K562 (cell line): ENCODE data around the gene PEAR1. TPM values are rescaled to one million over a fixed set of nuclear protein-coding genes. Genes with fewer than 3 reads are reported as not detected.

ENCODE experiments used
- ATAC-seq: fragments of 200-7000 bp; cut with Tn5 transposase; 3 replicates; pipeline ENCODE4 v1.9.1; 2020; ENCODE audit warnings: moderate library complexity
- BruUV-seq: library from RNA; stranded (reverse); fragments of 400-500 nt; replicated peaks from 2 replicates; lab custom pipeline; 2021; lab: Mats Ljungman, UMichigan
- CTCF ChIA-PET: fragments of 300-600 bp; formaldehyde crosslinking; extraction: SDS; loops from one replicate; lab custom pipeline; 2021; ENCODE audit warnings: low intra/inter-chr PET ratio; lab: Yijun Ruan, JAX
- POLR2A ChIA-PET: fragments of 300-600, 350-650 bp; sonication (Branson Sonifier 250); formaldehyde crosslinking; extraction: SDS; loops from one replicate; lab custom pipeline; 2021; ENCODE audit warnings: antibody characterized with exemption, inconsistent platforms; lab: Yijun Ruan, JAX
- DNase-seq, 4 experiments: peaks; one replicate each; pipeline versions ENCODE4 v3.0.0 to v3.0.0-alpha.2; 2011 to 2018; ENCODE audit warnings: low spot score in 3 of 4, mixed read lengths in 3 of 4; ENCODE audit errors: extremely low read depth in 1 of 4
- FAIRE-seq: peaks from 2 replicates; lab custom pipeline; 2011; peaks lifted over from hg19 to GRCh38; lab: Jason Lieb, UNC
- H2AFZ ChIP-seq: 2 replicates; pipeline ENCODE4 v1.6.0; 2011; ENCODE audit warnings: low read depth, low read length, control low read depth, inconsistent platforms
- H3K27ac ChIP-seq: fragments of 200-600 bp; 3 replicates; pipeline ENCODE4 v1.8.0; 2011; ENCODE audit warnings: low read depth, mild to moderate bottlenecking, control low read depth, inconsistent platforms, low read length, moderate library complexity, mixed read lengths; ENCODE audit errors: extremely low read depth
- H3K27me3 ChIP-seq, 2 experiments: fragments of 300-600 bp in 1 of 2; 2 replicates in 1 of 2; 3 replicates in 1 of 2; pipeline versions ENCODE4 v1.6.0 to v1.8.0; 2011; ENCODE audit warnings: inconsistent platforms in 2 of 2, low read length in 2 of 2, mild to moderate bottlenecking in 1 of 2, mixed read lengths in 1 of 2, moderate library complexity in 1 of 2; ENCODE audit not compliant: control insufficient read depth in 2 of 2, insufficient read depth in 2 of 2
- H3K36me3 ChIP-seq: fragments of 300-600 bp; 3 replicates; pipeline ENCODE4 v1.8.0; 2011; ENCODE audit warnings: mild to moderate bottlenecking, low read length, inconsistent platforms; ENCODE audit not compliant: control insufficient read depth, insufficient read depth
- H3K4me1 ChIP-seq, 2 experiments: fragments of 200-600 bp in 1 of 2; replicated peaks in 1 of 2; 2 replicates in 1 of 2; 3 replicates in 1 of 2; pipeline versions ENCODE4 v1.5.1 to v1.8.0; 2011; ENCODE audit warnings: inconsistent platforms in 2 of 2, low read length in 2 of 2, mild to moderate bottlenecking in 1 of 2, mixed read lengths in 1 of 2, moderate library complexity in 1 of 2; ENCODE audit not compliant: control insufficient read depth in 2 of 2, insufficient read depth in 2 of 2
- H3K4me2 ChIP-seq: 2 replicates; pipeline ENCODE4 v1.6.1; 2011; ENCODE audit warnings: low read length, control low read depth, inconsistent platforms, mixed read lengths; ENCODE audit not compliant: insufficient read depth
- H3K4me3 ChIP-seq: fragments of 200-600 bp; sonication (generic), shearing (Covaris generic); 2 replicates; pipeline ENCODE4 v1.5.1; 2016; ENCODE audit warnings: control low read depth, inconsistent platforms
- H3K79me2 ChIP-seq: fragments of 200-600 bp; 3 replicates; pipeline ENCODE4 v1.8.0; 2011; ENCODE audit warnings: low read length, inconsistent platforms; ENCODE audit not compliant: control insufficient read depth, insufficient read depth
- H3K9ac ChIP-seq, 2 experiments: 2 replicates each; pipeline versions ENCODE4 v1.6.0 to v1.6.1; 2011; ENCODE audit warnings: low read depth in 2 of 2, low read length in 2 of 2, control low read depth in 1 of 2, inconsistent platforms in 1 of 2, mild to moderate bottlenecking in 1 of 2, mixed read lengths in 1 of 2; ENCODE audit not compliant: insufficient read depth in 1 of 2
- H3K9me1 ChIP-seq: one replicate; pipeline ENCODE4 v1.6.0; 2011; ENCODE audit warnings: inconsistent platforms, mild to moderate bottlenecking, low read length, moderate library complexity; ENCODE audit not compliant: control insufficient read depth, insufficient read depth
- H3K9me3 ChIP-seq: replicated peaks from 2 replicates; pipeline ENCODE4 v1.5.1; 2011; ENCODE audit warnings: low read depth, low read length, inconsistent platforms; ENCODE audit not compliant: control insufficient read depth, insufficient read depth
- H4K20me1 ChIP-seq: replicated peaks from 2 replicates; pipeline ENCODE4 v1.6.1; 2011; ENCODE audit warnings: low read length, inconsistent platforms, mixed read lengths; ENCODE audit not compliant: control insufficient read depth, insufficient read depth
- CBX3 ChIP-seq, 2 experiments: IDR thresholded peaks; 1 replicate in 1 of 2; 2 replicates in 1 of 2; pipeline ENCODE4 v1.6.1; 2012; ENCODE audit warnings: inconsistent platforms in 2 of 2, low read length in 2 of 2, borderline replicate concordance in 1 of 2, control low read depth in 1 of 2
- ILK ChIP-seq: fragments of 450-650 bp; IDR thresholded peaks from 2 replicates; pipeline ENCODE4 v1.6.1; 2016; ENCODE audit warnings: missing genetic modification characterization, low read depth, mild to moderate bottlenecking, missing compliant biosample characterization, moderate library complexity, borderline replicate concordance
- KLF1 ChIP-seq: fragments of 450-650 bp; IDR thresholded peaks from 2 replicates; pipeline ENCODE4 v1.6.1; 2016; ENCODE audit warnings: missing genetic modification characterization, missing compliant biosample characterization
- RBFOX2 ChIP-seq: fragments of 200-400 bp; formaldehyde crosslinking; IDR thresholded peaks from 2 replicates; pipeline ENCODE4 v1.6.1; 2017; ENCODE audit warnings: low read depth, mild to moderate bottlenecking, low read length, moderate library complexity
- SPI1 ChIP-seq: IDR thresholded peaks from 2 replicates; pipeline ENCODE4 v1.6.1; 2011; ENCODE audit warnings: low read depth, low read length, control low read depth, borderline replicate concordance
- SRSF9 ChIP-seq: fragments of 200-400 bp; formaldehyde crosslinking; IDR thresholded peaks from 2 replicates; pipeline ENCODE4 v1.6.1; 2017; ENCODE audit warnings: low read depth, low read length, borderline replicate concordance
- TEAD1 ChIP-seq, 2 experiments: fragments of 450-650 bp in 1 of 2; sonication (generic) in 1 of 2; formaldehyde crosslinking; IDR thresholded peaks; 2 replicates each; pipeline versions ENCODE4 v1.4.0 to v1.8.0; 2020 to 2022; ENCODE audit warnings: mild to moderate bottlenecking in 2 of 2, missing genetic modification reagents in 1 of 2
- ZNF592 ChIP-seq: fragments of 450-650 bp; IDR thresholded peaks from 2 replicates; pipeline ENCODE4 v1.6.1; 2017; ENCODE audit warnings: antibody characterized with exemption, mild to moderate bottlenecking
- WGBS: fragments of 100-300 bp; shearing (Covaris generic); methylation state at CpG from one replicate; pipeline ENCODE4 v1.1.6; 2016; ENCODE audit warnings: low coverage, mixed read lengths; ENCODE audit not compliant: insufficient coverage; ENCODE audit errors: missing lambda C conversion rate; 5-methylcytosine and 5-hydroxymethylcytosine counted together
- in situ Hi-C: fragments of 300-500 bp; cut with MboI; formaldehyde crosslinking; loops from 4 replicates; pipeline ENCODE4 v1.15.0; 2018; ENCODE audit warnings: inconsistent platforms, mixed read lengths
- intact Hi-C: fragments of 100-400 bp; cut with micrococcal nuclease; formaldehyde crosslinking; loops from 2 replicates; pipeline ENCODE4 v1.14.2; 2022
- polyA plus RNA-seq, 8 experiments: library from polyadenylated mRNA; depleted of rRNA in 4 of 8; stranded (reverse) in 5 of 8; unstranded in 3 of 8; fragments of >200 nt; fragmentation: Nextera tagmentation in 2 of 8; fragmentation: Illumina TruSeq in 1 of 8; extraction: Ambion mirVana in 2 of 8; extraction: Trizol in 1 of 8; gene quantifications; 2 replicates each; pipeline versions ENCODE4 v1.2.1 to v1.2.3, GENCODE V29; 2011 to 2014; ENCODE audit warnings: inconsistent platforms in 1 of 8, missing spikeins in 1 of 8
- total RNA-seq, 7 experiments: library from RNA; depleted of rRNA in 6 of 7; stranded (reverse); fragments of >200 nt in 6 of 7; fragmentation: Illumina TruSeq in 2 of 7; extraction: Trizol in 2 of 7; gene quantifications; 2 replicates each; pipeline versions ENCODE4 v1.2.1 to v1.2.3, GENCODE V29; 2011 to 2021; ENCODE audit warnings: low replicate concordance in 1 of 7
- TF ChIP-seq, protein P1 (sequence below): conservative IDR thresholded peaks from 2 replicates; pipeline ENCODE4 v1.6.1; 2011; ENCODE audit warnings: low read depth, mild to moderate bottlenecking, low read length; ENCODE audit not compliant: control insufficient read depth
- TF ChIP-seq, protein P2 (sequence below), 3 experiments: IDR thresholded peaks in 2 of 3; conservative IDR thresholded peaks in 1 of 3; 2 replicates each; pipeline ENCODE4 v1.5.1; 2011 to 2012; ENCODE audit warnings: low read length in 3 of 3, mild to moderate bottlenecking in 3 of 3, control low read depth in 2 of 3, improper control_type of control experiment in 1 of 3, inconsistent platforms in 1 of 3, low read depth in 1 of 3, mixed read lengths in 1 of 3, moderate library complexity in 1 of 3; ENCODE audit not compliant: insufficient read depth in 2 of 3

The PEAR1 gene
- total and polyA plus RNA-seq, 9 of the 15 experiments (the other 6 are each of a cell fraction or from before 2014, with no cell fraction given) = 0.87 to 13.9 (median 6.1) TPM

GRCh38 chr1:156910309-156910782 lies 16.8 kb downstream of the PEAR1 start (continued):
- TF ChIP-seq RBFOX2 = 0 out of 2 replicates have a peak, but pooled peaks have one; percentile 15

- H3K4me2 ChIP-seq = peak overlapping the region; percentile 12; the same call in 1 of the 2 replicates
- no TSS peak for BruUV-seq
- H3K9me3 ChIP-seq = peaks cover 3% of the 10 kb centered on the region; the same call in 1 of the 2 replicates
- TF ChIP-seq SRSF9 (no peak), TEAD1 (CRISPR knock-in tag; IDR thresholded peaks at IDR 0.05) (no peak), ZNF592 (peak; percentile 22; the same call in 1 of the 2 replicates), SPI1 (peak; percentile 28; the same call in 1 of the 2 replicates), CBX3 (IDR thresholded peaks at IDR 0.05; ENCODE audit: borderline replicate concordance in 1 of 2, low read length in 2 of 2) (no peak), ILK (tag) (no peak), KLF1 (no peak)
- TF ChIP-seq, protein P1, sequence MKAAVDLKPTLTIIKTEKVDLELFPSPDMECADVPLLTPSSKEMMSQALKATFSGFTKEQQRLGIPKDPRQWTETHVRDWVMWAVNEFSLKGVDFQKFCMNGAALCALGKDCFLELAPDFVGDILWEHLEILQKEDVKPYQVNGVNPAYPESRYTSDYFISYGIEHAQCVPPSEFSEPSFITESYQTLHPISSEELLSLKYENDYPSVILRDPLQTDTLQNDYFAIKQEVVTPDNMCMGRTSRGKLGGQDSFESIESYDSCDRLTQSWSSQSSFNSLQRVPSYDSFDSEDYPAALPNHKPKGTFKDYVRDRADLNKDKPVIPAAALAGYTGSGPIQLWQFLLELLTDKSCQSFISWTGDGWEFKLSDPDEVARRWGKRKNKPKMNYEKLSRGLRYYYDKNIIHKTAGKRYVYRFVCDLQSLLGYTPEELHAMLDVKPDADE = no peak
- TF ChIP-seq, protein P2, sequence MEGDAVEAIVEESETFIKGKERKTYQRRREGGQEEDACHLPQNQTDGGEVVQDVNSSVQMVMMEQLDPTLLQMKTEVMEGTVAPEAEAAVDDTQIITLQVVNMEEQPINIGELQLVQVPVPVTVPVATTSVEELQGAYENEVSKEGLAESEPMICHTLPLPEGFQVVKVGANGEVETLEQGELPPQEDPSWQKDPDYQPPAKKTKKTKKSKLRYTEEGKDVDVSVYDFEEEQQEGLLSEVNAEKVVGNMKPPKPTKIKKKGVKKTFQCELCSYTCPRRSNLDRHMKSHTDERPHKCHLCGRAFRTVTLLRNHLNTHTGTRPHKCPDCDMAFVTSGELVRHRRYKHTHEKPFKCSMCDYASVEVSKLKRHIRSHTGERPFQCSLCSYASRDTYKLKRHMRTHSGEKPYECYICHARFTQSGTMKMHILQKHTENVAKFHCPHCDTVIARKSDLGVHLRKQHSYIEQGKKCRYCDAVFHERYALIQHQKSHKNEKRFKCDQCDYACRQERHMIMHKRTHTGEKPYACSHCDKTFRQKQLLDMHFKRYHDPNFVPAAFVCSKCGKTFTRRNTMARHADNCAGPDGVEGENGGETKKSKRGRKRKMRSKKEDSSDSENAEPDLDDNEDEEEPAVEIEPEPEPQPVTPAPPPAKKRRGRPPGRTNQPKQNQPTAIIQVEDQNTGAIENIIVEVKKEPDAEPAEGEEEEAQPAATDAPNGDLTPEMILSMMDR (IDR thresholded peaks at IDR 0.05 in 2 of 3, conservative IDR thresholded peaks at IDR 0.05 in 1 of 3; ENCODE audit: insufficient read depth in 2 of 3, low read depth in 1 of 3, low read length in 3 of 3) = peak in 1 of 3 experiments; percentile 8; a peak in 1 of 6 replicates
These were observed 18.2 kb downstream of the PEAR1 start for GRCh38 chr1:156911577-156912298.

More at GRCh38 chr1:156911577-156912298, 18.2 kb downstream of the PEAR1 start:
- FAIRE-seq = no peak
- Histone ChIP-seq H3K9me1 (peaks cover 4% of the 10 kb centered on the region), H3K27ac (no peak overlapping the region), H3K36me3 (peaks cover 6% of the 10 kb centered on the region), H3K9ac (peak overlapping the region in 1 of 2 experiments; percentile 88; a peak in 2 of 4 replicates), H3K27me3 (no peaks in the 10 kb centered on the region), H4K20me1 (no peaks in the 10 kb centered on the region), H3K4me3 (no peak overlapping the region), H2AFZ (no peak overlapping the region), H3K79me2 (peaks cover 23% of the 10 kb centered on the region), H3K4me1 (peaks cover 52 to 68% of the 10 kb centered on the region in 2 experiments)
- ChIA-PET CTCF (interaction anchor here (0.7 to 2.0 kb wide), 3 partner anchors 16 to 20 kb away, joined by 5 to 12 read pairs (median 6); no protein-coding TSS in a partner anchor), POLR2A (interaction anchor here (0.8 to 1.6 kb wide), 6 partner anchors 8 to 52 kb away, joined by 3 to 4 read pairs (median 3); partner anchors contain the start of gene LRRC71)
- no peak for DNase-seq
- no peak for ATAC-seq
- intact Hi-C loops = no loop called here
- in situ Hi-C loops = no loop called here
- 47% methylated on average over 6 of the region's 6 CpGs for WGBS
